Measurements from ENCODE around the gene PPP3R1.

DNA sequence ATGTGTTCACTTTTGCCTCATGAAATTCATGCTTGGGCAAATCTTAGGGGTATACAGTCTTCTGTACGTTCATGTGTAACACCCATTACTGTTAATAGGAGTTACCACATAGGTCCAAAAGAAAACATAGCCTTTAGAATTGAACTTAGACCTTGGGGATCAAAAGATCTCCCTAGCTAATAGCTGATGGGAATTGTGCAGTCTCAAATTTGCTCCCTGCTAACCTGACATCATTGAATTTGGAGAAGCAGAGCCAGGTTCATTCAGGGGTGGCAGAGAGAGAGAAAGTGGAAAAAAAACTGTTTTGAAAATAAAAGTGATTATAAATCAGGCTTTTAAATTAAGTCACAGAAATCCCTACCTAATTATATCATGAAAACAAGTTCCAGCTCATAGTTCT is 28.0 kb upstream of the PPP3R1 start:
- TF ChIP-seq POLR2AphosphoS5 (IDR thresholded peaks at IDR 0.05; ENCODE audit: low read depth, low read length) = no peak
- no peak for TF ChIP-seq SIN3A (IDR thresholded peaks at IDR 0.05; ENCODE audit: borderline replicate concordance, insufficient read depth, low read length)
- TF ChIP-seq, protein P1, sequence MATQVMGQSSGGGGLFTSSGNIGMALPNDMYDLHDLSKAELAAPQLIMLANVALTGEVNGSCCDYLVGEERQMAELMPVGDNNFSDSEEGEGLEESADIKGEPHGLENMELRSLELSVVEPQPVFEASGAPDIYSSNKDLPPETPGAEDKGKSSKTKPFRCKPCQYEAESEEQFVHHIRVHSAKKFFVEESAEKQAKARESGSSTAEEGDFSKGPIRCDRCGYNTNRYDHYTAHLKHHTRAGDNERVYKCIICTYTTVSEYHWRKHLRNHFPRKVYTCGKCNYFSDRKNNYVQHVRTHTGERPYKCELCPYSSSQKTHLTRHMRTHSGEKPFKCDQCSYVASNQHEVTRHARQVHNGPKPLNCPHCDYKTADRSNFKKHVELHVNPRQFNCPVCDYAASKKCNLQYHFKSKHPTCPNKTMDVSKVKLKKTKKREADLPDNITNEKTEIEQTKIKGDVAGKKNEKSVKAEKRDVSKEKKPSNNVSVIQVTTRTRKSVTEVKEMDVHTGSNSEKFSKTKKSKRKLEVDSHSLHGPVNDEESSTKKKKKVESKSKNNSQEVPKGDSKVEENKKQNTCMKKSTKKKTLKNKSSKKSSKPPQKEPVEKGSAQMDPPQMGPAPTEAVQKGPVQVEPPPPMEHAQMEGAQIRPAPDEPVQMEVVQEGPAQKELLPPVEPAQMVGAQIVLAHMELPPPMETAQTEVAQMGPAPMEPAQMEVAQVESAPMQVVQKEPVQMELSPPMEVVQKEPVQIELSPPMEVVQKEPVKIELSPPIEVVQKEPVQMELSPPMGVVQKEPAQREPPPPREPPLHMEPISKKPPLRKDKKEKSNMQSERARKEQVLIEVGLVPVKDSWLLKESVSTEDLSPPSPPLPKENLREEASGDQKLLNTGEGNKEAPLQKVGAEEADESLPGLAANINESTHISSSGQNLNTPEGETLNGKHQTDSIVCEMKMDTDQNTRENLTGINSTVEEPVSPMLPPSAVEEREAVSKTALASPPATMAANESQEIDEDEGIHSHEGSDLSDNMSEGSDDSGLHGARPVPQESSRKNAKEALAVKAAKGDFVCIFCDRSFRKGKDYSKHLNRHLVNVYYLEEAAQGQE (IDR thresholded peaks at IDR 0.05; ENCODE audit: insufficient read depth in 1 of 2, low read depth in 2 of 2, low read length in 2 of 2) = no peak

All from PFSK-1 (cell line).